DMS53 (cell line): Measurements from ENCODE around the gene FBLN1.
"Not testable (repeated sequence)": the region's sequence is repeated elsewhere in the genome, so short reads cannot be mapped to it uniquely, and the experiment has no call there.

Experiments
- DNase-seq: peaks from one replicate; lab custom pipeline; 2025; lab: John Stamatoyannopoulos, UW

FBLN1 gene

DNA sequence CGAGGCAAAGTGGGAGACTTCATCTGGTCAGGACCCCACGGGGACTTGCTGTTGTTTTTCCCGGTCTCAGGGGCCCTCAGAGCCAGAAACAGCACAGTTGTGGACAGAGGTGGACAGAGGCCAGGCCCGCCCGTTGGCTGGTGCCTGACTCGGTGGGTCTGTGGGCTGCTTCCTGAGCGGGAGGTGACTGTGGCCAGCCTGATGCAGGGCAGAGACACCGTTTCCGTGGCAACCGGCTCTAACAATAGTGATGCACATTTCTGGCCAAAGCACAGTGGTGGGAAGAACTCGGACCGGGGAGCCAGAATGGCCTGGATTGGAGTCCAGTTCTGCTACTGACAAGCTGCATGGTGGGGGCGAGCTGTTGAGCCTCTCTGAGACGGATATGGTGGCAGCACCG, 110.3 kb downstream of the FBLN1 start:
- DNase-seq: no peak

DNA sequence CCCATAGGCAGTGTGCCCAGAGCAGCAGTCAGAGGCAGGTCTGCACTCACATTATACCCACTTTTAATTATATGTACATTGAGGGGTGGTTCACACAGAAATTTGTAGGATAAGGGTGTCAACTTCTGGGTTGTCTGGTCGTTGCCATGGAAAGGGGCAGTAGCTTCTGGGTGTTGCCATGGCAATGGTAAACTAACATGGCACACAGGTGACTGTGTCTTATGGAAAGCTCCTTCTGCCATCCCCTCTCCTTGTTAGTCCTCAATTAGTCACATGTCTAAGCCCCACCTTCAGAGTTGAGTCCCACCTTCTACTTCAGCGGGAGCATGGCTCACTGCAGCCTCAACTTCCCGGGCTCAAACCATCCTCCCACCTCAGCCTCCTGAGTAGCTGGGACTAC, 112.7 kb downstream of the FBLN1 start:
- DNase-seq: peak; percentile 46

DNA sequence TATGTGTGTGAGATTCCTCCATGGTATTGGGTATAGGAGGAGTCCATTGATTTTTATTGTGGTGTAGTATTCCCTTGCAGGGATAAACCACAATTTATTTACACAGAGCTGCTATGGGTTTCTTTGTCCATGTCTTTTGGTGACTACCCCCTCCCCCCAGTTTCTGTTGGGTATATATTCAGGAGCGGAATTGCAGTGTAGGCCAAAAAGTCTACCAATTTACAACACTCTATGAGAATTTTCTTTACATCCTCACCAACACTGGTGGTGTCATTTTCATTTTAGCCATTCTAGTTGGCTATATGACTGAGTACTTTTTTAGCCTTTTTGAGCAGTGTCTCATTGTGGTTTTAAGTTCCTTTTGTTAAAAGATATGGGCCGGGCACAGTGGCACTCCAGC, 113.7 kb downstream of the FBLN1 start:
- DNase-seq: no peak

DNA sequence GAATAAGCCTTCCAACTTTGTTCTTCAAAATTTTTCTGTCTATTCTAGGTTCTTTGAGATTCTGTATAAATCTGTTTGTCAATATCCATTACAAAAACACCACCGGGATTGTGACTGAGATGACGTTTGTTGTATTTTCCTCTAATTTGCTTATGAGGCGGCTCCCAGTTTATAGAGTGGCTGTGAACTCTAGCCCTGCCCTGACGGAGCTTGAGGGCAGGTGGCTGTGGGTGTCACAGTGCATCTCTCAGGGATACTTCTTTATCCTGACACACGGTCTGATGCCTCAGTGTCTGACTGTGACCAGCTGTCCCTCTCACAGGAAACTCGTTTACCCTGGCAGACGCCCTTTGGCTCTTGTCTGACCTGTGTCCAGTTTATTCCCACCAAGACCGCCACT, 115.3 kb downstream of the FBLN1 start:
- DNase-seq: no peak

DNA sequence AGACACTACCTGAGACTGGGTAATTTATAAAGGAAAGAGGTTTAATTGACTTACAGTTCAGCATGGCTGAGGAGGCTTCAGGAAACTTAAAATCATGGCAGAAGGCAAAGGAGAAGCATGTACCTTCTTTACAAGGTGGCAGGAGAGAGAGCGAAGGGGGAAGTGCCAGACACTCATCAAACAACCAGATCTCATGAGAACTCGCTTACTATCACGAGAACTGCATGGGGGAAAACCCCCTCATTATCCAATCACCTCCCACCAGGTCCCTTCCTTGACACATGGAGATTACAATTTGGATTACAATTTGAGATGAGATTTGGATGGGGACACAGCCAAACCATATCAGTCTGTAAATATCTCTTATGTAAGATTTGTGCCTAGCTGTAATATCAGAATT, 118.0 kb downstream of the FBLN1 start:
- DNase-seq: no peak

DNA sequence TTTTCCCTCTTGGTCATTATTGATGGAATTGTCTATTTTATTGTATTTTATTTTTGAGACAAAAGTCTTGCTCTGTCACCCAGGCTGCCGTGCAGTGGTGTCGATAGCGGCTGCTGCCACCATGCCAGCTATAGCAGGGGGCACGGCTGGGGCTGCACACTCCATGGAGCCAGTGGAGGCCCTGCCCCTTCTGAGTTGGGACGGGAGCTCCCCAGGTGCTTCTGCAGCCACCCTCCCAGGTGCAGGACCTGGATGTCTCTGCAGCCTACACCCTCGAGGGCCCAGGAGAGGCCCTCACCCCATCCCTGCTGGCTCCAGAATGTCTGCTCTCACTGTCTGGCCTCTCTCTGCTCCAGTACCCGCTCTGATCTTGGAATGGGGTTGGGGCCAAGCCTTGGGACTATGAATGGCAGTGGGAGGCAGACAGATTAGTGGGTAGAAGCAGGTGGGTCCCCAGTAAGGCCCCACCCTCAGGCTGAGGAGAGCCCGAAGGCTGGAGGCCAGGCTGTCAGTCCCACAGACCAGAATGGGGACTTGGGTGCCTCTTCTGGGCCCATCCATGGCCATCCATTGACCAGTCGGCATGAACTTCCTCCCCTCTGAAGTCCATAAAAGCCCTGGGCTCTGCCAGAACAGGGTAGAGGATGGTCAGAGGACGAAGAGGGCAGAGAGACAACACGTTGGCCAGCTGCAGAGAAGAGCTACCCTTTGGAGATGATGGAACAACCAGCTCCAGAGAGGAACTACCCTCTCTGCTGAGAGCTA, 119.3 kb downstream of the FBLN1 start:
- no peak for DNase-seq

DNA sequence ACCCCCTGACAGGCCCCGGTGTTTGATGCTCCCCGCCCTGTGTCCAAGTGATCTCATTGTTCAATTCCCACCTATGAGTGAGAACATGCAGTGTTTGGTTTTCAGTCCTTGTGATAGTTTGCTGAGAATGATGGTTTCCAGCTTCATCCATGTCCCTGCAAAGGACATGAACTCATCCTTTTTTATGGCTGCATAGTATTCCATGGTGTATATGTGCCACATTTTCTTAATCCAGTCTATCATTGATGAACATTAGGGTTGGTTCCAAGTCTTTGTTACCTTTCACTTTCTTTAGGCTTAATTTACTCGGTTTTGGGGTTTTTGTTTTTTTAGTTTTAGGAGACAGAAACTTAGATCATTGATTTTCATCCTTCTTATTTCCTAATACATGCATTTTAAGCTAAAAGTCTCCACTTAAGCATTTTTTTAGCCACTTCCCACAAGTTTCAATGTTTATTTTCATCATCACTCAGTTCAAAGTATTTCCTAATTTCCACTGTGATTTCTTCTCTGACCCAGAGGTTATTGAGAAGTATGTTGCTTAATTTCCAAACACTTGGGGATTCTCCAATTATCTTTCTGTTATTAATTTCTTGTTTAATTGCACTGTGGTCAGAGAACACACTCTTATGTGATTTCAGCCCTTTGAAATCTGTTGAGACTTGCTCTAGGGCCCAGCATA, 120.9 kb downstream of the FBLN1 start:
- not testable (repeated sequence) for DNase-seq

DNA sequence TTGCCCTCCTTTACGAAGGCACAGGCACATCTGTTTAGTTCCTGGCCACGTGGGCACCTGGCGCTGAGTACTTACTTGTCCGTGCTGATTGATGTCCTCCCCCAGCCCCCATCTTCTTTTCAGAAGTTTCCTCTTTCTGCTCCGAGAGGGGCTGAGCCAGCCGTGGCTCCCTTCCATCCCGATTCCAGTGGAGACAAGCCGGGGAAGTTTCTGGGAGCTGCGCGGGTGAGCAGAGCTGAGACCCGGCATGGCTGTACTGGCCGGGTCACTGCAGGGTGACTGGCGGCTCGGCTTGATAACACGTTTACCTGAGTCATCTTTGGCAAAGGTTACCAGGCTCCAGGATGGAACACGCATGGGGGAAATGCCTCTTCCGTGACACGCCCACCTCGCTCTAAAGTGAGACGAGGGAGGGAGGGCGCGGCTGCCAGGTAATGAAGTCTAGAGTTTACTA, 123.5 kb downstream of the FBLN1 start:
- peak; percentile 70 for DNase-seq

DNA sequence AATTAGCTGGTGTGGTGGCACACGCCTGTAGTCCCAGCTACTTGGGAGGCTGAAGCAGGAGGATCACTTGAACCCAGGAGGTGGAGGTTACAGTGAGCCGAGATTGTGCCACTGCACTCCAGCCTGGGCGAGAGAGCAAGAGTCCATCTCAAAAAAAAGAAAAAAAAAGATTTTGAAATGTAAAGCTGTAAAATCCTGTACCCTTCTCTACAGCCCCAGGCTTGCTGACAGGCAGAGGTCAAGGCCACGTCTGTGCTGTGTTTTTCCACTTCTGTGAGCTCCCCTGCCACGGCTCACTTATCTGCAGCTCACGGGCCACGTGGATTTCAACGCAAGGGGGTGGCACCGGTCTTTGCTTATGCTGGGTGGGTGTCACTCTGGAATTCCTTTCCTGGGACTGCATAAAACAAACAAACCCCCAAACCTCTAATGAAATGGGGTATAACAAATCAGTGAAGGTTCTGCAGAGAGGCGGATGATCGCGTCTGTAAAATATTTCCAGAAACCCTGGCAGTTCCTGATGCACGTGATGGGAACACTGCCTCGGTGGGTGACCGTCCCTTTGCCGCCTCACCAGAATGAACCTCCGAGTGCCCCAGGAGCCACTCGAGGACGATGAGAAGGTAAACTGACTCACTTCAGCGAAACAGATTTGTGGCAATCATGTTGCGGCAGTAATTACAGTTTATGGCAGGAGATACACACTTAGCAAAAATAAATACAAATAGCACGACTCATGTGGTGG, 125.0 kb downstream of the FBLN1 start:
- no peak for DNase-seq

DNA sequence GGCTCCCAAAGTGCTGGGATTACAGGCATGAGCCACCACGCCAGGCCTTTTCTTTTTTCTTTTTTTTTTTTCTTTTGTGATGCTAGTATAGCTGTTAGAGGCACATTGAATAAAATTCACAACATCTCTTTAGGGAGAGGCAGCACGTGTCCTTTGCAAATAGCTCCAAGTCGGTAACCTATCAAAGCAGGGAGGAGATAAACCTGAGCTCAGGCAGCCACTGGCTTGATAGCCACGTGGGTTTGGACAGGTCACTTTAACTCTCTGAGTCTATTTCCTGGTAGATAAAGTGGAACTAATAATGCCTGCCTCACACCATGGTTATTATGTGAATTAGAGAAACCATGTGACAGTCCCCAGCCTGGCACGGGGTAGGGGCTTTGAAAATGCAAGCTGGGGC, 125.8 kb downstream of the FBLN1 start:
- peak; percentile 45 for DNase-seq

DNA sequence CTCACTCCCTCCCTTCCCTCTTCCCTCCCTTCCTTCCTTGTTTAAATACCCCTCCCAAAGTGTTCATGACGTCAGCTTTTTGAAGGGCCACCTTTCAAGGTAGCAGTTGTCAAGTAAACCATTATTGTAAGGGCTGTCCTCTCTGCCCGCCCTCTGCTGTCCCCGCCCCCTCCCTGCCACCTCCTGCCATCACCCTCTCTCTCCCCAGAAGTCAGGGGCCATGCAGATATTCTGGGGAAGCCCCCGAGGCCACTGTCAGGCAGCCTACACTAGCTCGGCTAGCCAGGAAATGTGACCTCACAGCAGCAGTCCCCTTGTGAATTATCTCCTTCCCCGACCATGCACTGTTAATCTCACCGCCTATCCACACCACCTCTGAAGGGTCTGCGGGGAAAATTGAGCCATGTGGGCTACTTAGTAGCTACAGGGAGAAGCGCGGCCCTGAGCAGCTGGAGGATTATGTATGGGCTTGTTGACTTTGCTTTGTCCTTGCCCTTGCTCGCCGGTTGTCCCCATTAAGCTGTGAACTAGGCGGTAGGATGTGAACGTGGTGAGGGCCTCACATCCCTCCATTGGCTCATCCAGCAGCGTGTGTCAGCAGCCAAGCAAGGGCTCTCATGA, 126.9 kb downstream of the FBLN1 start:
- peak; percentile 82 for DNase-seq

DNA sequence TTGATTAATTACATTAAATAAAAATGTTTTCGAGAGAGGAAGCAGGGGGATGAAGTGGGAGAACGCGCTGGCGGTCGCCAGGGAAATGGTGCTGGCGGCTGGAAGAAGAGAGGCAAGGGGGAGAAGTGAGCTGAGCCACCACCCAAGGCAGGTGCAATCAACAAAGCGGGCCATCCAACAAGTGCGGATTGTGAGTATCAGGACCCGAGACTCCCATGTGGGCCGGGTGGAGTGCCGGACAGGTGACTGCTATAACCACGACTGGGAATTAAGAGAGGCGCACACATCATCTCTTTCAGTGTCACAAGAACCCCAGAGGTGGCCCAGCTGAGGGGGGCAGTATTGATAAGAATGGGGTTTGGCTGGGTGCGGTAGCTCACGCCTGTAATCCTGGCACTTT, 127.8 kb downstream of the FBLN1 start:
- no peak for DNase-seq

DNA sequence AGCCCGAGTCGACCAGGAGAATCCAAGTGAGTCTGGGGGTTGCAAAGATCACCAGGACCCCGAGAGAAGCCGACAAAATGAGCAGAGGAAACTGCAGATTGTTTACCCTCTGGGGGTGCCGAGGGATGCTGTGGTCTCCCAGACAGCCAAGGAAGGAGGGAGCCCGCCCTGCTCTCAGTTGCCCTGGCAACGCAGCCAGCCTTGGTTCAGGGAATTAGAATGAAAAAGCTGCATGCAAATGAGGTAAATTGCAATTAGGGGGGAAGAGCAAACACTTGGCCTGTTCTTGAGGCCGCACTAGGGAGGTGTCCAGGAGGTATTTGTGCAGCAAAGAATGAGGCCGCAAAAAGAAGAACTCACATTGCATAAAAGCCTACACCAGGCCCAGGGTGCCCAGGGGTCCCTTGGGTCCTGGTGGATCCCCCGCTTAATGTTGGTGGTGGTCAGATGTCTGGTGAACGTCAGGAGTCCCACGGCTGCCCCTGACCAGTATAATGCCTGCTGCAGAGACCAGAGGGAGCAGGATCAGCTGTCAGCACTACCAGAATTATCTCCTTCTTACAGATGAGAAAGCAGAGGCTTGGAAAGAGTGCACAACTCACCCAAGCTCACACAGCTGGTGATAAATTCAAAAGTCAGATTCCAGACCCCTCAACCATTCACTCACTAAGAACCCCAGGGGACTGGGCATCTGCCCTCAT, 128.6 kb downstream of the FBLN1 start:
- no peak for DNase-seq

DNA sequence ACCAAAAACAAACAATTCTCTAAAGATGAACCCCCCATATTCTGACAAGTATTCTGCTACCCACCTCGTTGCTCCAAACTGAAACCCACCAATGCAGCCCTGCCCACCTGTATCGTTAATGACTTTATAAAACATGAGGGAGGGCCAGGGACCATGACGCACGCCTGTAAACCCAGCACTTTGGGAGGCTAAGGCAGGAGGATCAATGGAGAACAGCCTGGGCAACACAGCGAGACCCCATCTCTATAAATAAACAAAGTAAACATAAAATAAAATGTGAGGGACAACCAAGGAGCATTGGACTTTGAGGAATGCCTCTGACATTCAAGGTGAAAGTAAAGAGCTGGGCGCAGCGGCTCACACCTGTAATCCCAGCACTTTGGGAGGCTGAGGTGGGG, 129.2 kb downstream of the FBLN1 start:
- DNase-seq: no peak

DNA sequence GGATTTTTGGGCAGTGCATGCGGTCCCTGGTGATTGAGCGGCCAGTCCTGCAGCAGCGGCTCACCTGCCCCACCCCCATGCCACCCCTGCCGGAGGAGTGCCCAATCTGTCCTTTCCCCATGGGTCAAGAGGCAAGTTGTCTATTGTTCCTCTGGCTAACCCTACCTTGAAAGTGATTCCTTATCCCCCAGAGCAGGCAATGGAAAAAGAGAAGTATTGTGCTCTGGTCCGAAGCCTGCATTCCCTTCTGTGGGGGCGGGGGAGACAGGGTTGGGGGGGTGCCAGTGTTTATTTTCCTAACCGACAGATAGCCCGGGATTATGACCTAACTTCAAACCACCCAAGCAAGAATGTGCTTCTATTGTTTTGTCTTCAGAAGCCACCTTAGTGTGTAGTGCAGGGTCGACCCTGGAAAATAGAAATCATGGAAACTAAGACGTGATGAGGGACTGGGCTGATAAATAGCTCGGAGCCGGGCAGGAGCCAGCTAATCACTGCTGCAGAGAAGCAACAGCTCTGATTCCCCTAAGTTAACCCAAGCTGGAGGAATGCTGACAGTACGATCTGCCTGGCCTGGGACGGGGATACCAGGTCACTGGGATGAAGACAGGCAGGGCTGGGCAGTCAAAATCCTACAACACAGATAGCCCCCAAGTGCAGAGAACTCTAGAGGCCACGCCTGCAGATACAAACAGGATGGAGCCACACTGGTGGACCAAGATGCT, 130.3 kb downstream of the FBLN1 start:
- DNase-seq: no peak

DNA sequence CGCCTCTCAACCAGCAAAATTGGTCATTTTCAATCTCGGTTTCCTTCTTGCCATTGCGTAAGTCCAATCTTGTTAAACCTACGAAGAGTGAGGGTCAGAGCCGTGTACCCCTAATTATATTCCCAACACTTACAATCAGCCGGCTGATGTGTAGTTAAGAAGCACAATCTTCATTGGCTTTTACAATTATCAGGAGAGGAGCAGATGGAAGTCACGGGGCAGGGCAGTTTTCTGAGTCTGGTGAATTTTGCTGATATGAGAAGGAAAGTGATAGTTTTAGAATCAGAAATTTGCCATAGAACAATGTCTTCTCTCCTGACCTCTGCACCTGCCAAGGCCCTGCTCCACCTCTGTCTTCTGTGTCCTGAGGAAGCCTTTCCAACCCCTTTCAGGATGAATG, 134.0 kb downstream of the FBLN1 start:
- DNase-seq: no peak

DNA sequence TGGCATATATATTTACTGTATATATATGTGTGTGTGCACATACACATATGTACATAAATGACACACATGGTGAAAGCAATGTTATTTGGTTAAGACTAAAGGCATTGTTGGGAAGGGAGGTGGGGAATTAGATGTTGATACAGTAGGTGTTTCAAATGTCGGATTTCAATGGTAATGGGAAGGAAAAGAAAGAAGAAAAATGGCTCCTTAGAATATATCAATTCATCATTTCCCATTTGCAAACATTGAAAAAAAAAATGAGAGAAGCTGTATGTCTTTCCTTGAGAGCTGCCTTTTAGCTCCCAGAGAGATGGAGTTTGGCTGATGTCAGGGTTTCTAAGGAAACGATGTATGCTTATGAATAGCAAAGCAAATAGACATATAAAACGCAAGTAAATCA, 135.5 kb downstream of the FBLN1 start:
- peak; percentile 72 for DNase-seq

DNA sequence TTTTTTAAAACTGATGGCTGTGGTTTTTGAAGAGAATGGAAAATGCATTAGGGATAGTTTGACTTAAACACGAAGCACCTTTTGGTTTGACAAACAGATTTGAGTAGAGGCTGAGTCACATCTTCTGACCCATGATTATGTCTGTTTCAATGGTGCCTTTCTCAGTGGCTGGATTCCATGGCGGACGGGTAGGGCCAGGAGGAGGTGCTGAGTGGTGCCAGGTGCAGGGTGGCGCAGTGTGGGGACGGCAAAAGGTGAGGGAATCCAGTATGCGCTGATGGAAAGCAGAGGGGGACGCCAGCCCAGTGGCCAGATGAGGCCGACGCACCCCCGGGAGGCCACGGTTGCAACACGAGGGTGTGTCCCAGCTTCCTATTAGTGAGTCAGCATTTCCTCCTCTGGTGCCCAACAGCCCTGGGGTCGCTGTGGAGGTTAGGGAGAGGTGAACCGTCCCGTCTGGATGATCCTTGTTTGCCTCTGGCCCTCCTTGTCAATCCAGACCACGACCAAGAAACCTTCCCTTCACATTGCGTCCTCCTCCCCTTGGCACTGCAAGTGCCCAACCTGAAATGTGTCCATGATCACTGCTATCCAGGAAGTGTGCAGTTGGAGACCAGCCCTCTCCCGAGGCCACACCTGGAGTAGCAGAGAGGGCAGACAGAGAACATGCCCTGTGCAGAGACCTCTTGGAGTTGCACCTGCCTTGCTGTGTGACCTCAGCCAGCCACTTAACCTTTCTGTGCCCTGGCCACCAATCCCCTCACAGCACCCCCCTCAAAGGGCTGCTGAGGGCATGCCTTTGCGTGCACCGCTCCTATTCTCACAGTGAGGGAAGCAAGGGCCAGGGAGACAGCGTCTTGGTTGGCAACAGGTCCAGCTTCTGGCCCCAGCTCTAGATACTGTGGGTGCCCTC, 136.4 kb downstream of the FBLN1 start:
- DNase-seq: peak; percentile 69

DNA sequence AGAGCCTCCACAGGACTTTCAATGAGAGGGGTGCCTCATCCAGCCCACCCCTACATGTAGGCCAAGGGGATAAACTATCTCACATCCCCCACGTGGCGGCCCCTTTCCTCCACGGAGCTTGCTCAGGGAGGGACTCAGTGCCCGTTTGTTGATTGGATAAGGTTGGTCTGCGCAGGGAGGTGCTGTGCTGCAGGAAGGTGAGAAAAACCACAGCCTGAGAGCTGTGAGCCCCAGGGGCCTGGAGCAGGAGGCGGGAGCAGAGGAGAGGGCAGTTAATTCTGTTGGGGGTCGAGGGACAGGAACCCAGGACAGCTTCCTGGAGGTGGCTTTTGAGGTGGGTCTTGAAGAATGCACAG, 137.0 kb downstream of the FBLN1 start:
- no peak for DNase-seq

DNA sequence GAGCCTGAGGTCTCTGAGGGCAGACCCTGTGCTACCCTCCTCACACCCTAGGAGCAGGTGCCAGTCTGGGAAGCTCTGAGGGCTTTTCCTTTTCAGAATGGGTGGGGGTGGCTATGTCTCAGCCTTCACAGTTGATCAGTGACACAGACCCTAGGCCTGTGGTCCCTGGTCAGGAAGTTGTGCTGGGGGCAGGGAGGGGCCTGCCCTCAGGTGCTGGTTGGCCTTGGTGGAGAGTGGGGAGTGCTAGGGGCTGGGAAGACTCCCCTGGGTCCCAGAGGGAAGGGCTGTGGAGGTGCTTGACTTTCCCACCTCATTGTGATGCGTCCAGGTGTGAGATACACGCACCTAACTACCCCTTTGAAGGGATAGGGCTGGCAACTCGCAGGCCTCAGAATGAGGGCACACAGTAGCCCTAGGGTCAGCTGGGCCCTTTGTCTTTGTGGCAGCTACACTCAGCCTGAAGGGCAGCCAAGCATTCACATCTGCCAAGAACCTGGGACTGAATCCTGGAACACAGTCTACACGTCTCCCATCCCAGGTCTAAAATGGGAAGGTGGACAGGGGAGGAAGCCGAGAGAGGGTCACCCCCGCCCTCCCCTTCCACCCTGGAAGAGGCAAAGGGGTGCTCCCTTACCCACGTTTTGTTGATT, 137.7 kb downstream of the FBLN1 start:
- DNase-seq: no peak
